ENCODE measurements around the gene LBX2.
"Not testable (repeated sequence)": the region's sequence is repeated elsewhere in the genome, so short reads cannot be mapped to it uniquely, and the experiment has no call there.

LBX2 gene

GRCh38 chr2:74481961-74482800, 17.2 kb downstream of the LBX2 start:
- DNase-seq, result peak in 3 of 6 experiments; percentile 38 to 74 (median 62)

- DNase-seq, result no peak
Measured at GRCh38 chr2:74481431-74481830, 18.0 kb downstream of the LBX2 start.

GRCh38 chr2:74474899-74475298, 24.5 kb downstream of the LBX2 start:
- no peak for DNase-seq

GRCh38 chr2:74474481-74474880, 24.9 kb downstream of the LBX2 start:
- no peak for DNase-seq

GRCh38 chr2:74472945-74473258, 26.5 kb downstream of the LBX2 start:
- no peak for DNase-seq

GRCh38 chr2:74472086-74472944, 27.1 kb downstream of the LBX2 start, which contains the start of gene MRPL53:
MRPL53 (minus strand) TSS chr2:74472680; CDS start chr2:74472660, 20 bp downstream.
- DNase-seq, result peak; percentile 88 to 96 (median 94)

- peak in 1 of 6 experiments; percentile 42 for DNase-seq
Measured at GRCh38 chr2:74471332-74472065, 27.9 kb downstream of the LBX2 start.

GRCh38 chr2:74470742-74471141, 28.7 kb downstream of the LBX2 start:
- DNase-seq, result not testable (repeated sequence)

GRCh38 chr2:74464406-74464805, 35.0 kb downstream of the LBX2 start:
- DNase-seq, result no peak

GRCh38 chr2:74462786-74463105, 36.7 kb downstream of the LBX2 start:
- DNase-seq, result no peak

- DNase-seq, result no peak
Measured at GRCh38 chr2:74462054-74462785, 37.2 kb downstream of the LBX2 start.

- no peak for DNase-seq
Measured at GRCh38 chr2:74461187-74462053, 38.0 kb downstream of the LBX2 start.

- not testable (repeated sequence) for DNase-seq
Measured at GRCh38 chr2:74460187-74460586, 39.2 kb downstream of the LBX2 start.

- not testable (repeated sequence) for DNase-seq
Measured at GRCh38 chr2:74459503-74460118, 39.8 kb downstream of the LBX2 start.

GRCh38 chr2:74458938-74459363, 40.5 kb downstream of the LBX2 start:
- no peak for DNase-seq

- DNase-seq, result peak; percentile 95 to 100 (median 99)
Measured at GRCh38 chr2:74458132-74458937, 41.1 kb downstream of the LBX2 start, which contains the start of gene WBP1. WBP1 (plus strand) TSS chr2:74458438; CDS start chr2:74458603, 165 bp downstream.

GRCh38 chr2:74457549-74458131, 41.8 kb downstream of the LBX2 start:
- peak; percentile 71 to 95 (median 84) for DNase-seq

GRCh38 chr2:74457129-74457548, 42.3 kb downstream of the LBX2 start:
- no peak for DNase-seq

Measured in stimulated activated naive CD4-positive, alpha-beta T cell (primary cell).